HG02852 (cell line): ENCODE data around the gene ESRRB.

Source experiments
- ATAC-seq: cut with Tn5 transposase; IDR thresholded peaks from one replicate; pipeline ENCODE4 v1.9.1; 2021; ENCODE audit warnings: mild to moderate bottlenecking, moderate library complexity; ENCODE audit not compliant: unreplicated experiment

Gene ESRRB

DNA sequence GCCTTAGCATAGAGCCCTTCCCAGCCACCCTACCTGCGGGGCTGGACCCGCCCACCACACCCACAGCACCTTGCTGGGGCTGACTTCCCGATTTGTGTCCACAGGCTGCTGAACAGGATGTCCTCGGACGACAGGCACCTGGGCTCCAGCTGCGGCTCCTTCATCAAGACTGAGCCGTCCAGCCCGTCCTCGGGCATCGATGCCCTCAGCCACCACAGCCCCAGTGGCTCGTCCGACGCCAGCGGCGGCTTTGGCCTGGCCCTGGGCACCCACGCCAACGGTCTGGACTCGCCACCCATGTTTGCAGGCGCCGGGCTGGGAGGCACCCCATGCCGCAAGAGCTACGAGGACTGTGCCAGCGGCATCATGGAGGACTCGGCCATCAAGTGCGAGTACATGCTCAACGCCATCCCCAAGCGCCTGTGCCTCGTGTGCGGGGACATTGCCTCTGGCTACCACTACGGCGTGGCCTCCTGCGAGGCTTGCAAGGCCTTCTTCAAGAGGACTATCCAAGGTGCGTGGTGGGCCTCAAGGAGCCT, 63.4 kb downstream of the ESRRB start:
- ATAC-seq: no peak

GRCh38 chr14:76446486-76446885, 70.5 kb downstream of the ESRRB start:
- no peak for ATAC-seq

DNA sequence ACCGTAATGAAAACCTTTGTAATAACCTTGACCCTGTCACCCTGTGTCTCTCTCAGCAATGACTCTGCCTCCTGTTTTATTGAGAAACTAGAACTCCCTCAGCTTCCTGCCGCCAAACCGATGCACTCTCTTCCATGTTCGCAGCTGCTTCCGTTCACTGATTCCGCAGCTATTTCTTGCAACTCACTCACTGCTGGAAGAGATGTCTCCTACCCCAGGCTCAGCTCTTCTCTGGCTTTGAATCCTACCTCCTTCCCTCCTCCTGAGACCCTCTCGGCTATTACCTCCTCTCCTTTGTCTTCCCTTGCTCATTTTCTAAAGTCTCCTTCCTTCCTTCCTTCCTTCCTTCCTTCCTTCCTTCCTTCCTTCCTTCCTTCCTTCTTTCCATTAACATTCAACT, 71.0 kb downstream of the ESRRB start:
- no peak for ATAC-seq

DNA sequence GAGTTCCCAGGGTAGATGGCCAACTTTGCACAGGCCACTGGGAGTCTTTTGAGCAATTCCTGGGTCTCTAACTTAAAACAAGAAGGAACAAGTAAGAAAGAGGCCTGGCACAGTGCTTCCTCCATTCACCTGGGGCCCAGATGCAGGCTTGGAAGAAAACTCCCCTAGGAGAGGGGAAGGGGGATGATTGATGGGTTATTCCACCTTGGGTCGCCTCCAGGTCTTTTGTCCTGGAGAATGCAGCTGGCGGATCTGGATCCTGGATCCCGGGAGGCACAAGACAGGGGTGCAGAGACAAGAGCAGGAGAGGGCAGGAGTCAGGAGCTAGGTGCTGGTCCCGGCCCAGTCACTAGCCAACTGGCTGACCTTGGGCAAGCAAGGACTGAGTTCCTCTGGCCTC, 74.5 kb downstream of the ESRRB start:
- ATAC-seq: no peak

GRCh38 chr14:76456200-76456599, 80.3 kb downstream of the ESRRB start:
- ATAC-seq: no peak

GRCh38 chr14:76456891-76457586, 81.1 kb downstream of the ESRRB start:
- no peak for ATAC-seq

DNA sequence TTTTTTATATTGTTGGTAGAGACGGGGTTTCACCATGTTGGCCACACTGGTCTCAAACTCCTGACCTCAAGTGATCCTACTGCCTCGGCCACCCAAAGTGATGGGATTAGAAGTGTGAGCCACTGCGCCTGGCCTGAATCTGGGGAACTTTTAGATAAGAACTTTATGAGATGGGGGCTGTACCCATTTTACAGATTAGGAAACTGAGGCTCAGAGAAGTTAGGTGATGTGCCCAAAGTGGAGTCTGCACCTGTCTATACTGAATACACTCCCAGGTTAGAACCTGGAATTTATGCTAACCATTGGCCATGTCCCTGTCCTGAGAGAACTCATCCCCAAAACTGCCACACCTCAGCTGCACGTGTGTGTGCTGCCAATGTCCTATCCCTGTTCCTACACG, 81.9 kb downstream of the ESRRB start:
- no peak for ATAC-seq

DNA sequence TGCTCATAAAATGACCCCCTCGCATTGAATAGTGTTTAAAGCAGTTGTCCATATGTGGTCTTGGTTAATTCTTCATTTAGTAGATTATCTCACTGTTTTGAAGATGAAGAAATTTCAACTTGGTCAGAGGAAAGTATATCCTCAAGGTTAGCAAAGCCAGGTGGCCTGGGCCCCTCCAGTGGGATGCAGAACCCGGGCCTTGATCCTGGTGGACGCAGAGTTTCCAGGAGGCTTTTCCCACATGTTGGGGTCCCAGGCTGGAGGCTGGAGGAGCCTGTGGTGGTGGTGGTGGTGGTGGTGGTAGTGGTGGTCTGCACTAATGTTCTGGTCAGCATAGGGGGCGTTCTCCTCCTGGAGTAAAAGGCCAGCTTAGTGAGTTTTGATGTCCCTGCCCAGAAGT, 85.9 kb downstream of the ESRRB start:
- no peak for ATAC-seq

GRCh38 chr14:76462330-76462729, 86.4 kb downstream of the ESRRB start:
- no peak for ATAC-seq

GRCh38 chr14:76463105-76463504, 87.2 kb downstream of the ESRRB start:
- no peak for ATAC-seq

GRCh38 chr14:76464856-76465255, 88.9 kb downstream of the ESRRB start:
- ATAC-seq: no peak

DNA sequence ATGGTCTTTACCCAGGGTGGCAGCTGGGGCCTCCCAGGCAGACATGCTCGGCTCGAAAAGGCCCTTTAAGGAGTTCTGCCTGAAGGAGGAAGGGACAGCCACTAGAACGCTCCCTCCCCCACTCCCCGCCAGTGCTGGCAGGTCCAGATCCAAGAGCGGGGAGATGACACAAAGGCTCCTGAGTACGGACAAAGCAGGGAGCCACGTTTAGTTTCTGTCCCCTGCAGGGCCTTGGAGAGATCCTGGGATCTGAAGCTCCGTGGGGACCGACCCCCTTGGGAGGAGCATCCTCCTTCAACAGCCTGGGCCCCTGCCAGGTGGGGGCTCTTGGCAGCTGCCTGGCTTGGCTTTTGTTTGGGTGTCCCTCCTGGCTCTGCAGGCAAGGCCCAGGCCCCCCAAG, 89.7 kb downstream of the ESRRB start:
- ATAC-seq: no peak

DNA sequence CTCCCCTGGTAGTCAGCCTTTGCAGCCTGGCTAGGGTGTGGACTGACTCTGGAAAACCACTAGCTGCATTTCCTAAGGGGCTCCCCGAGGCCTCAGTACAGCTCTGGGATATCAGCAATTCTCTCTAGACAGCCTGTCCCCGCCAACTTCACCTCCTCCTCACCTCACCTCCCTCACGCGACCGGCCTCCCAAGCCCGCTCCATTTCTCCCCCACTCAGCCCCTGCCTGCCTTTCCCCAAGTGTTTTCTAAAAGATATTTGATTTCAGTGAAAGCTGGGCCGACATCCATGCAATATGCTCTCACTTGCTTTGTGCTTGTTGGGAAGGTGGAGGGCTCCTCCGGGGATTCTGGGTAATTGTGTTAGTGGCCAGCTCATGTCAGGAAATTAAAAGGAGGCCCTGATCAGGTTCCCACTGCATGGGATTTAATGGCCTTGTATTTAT, 91.8 kb downstream of the ESRRB start:
- no peak for ATAC-seq

- ATAC-seq: no peak
Observed at GRCh38 chr14:76472199-76472723, 96.3 kb downstream of the ESRRB start.

GRCh38 chr14:76473481-76474263, 97.7 kb downstream of the ESRRB start:
- no peak for ATAC-seq

DNA sequence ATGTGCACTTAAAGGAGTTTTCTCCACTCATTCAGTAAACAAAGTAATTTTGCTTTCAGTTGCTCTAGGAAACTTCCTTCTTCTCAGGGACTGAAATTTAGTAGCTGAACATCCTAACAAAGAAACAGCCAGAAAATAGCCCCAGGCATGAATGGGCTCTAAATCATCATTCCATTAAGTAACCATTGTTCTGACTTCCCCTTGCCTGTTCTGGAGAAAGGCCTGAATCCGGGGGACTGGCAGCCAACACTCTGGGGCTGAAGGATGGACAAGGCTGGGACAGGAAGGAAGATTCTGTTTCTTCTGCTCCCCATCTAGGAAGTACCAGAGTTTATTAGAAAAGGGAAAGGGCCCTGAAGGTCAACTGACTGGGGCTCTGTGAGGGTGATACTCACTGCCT, 104.5 kb downstream of the ESRRB start:
- no peak for ATAC-seq

- ATAC-seq: no peak
Observed at GRCh38 chr14:76484355-76484754, 108.4 kb downstream of the ESRRB start.

GRCh38 chr14:76486251-76486743, 110.4 kb downstream of the ESRRB start:
- ATAC-seq: no peak

- no peak for ATAC-seq
Observed at GRCh38 chr14:76488551-76488950, 112.6 kb downstream of the ESRRB start.

- ATAC-seq: no peak
Observed at GRCh38 chr14:76489667-76490066, 113.7 kb downstream of the ESRRB start.

DNA sequence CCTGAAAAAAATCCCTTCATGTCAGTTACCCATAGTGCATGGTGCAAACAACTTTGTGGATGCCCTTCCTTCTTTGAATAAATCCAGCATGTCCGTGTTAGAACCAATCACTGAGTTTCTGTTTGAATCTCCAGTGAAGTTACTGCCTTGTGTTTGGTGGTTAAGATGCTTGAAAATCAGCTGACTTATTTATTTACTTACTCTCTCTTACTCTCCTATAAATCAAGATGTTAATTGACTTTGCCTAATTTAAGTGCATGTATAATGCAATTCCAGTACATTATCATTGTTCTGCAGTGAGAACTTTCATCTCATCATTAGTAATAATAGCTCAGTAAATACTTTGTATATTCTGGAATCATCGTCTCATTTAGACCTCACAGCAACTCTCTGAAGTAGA, 114.2 kb downstream of the ESRRB start:
- no peak for ATAC-seq

DNA sequence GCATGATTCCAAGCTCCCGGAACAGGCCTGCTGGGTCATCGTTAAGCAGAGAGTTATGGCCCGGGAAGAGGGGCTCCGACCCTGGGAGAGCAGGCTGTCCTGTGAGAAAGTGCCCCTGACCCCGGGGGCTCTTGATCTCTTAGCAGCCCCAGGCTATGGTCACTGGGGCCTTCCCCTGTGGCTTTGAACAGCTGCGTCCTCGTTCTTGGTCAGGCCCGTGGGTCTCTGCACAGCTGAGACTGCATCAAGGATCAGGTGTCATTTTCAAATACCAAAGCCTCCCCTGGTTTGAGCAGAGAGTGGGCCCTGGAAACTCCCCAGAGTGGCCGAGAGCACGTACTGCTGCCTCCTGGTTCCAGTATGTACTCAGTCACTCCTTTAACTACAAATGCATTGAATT, 114.8 kb downstream of the ESRRB start:
- ATAC-seq: no peak
